Skeletal muscle tissue (tissue), 1 donor: ENCODE data around the gene TAL2. TPM values are rescaled to one million over a fixed set of nuclear protein-coding genes. Genes with fewer than 3 reads are reported as not detected.

ENCODE experiments used
- total RNA-seq: library from RNA; depleted of rRNA; stranded (reverse); fragments of >200 nt; gene quantifications from one replicate; pipeline ENCODE4 v1.2.3, GENCODE V29; 2014

Gene TAL2
- total RNA-seq, 1 donor from 2014 or later: 12.0 TPM

Other genes starting within 250 kb of the TAL2 start
- 8.9 TPM for gene FSD1L, start 214.4 kb upstream of the TAL2 start, total RNA-seq
- gene FKTN, start 104.3 kb upstream of the TAL2 start, total RNA-seq: 13.0 TPM
- 144 TPM for gene TMEM38B, start 32.1 kb downstream of the TAL2 start, total RNA-seq